NT2/D1 (cell line): ENCODE measurements around the gene ARSG.

Experiments used
- DNase-seq: peaks from one replicate; pipeline ENCODE4 v3.0.0-alpha.2; 2011; ENCODE audit warnings: low read depth, low spot score
- H3K27me3 ChIP-seq: 2 replicates; pipeline ENCODE4 v1.6.0; 2011; ENCODE audit warnings: mild to moderate bottlenecking; ENCODE audit not compliant: insufficient read length, insufficient read depth
- H3K36me3 ChIP-seq: 2 replicates; pipeline ENCODE4 v1.6.1; 2011; ENCODE audit warnings: mild to moderate bottlenecking, low read length, mixed read lengths; ENCODE audit not compliant: insufficient read depth, insufficient read length
- H3K4me1 ChIP-seq: 2 replicates; pipeline ENCODE4 v1.5.1; 2011; ENCODE audit not compliant: insufficient read depth, insufficient read length
- H3K4me3 ChIP-seq: 2 replicates; pipeline ENCODE4 v1.5.1; 2011; ENCODE audit warnings: low read depth; ENCODE audit not compliant: insufficient read length
- H3K9ac ChIP-seq: 2 replicates; pipeline ENCODE4 v1.6.0; 2011; ENCODE audit warnings: low read depth; ENCODE audit not compliant: insufficient read length
- H3K9me3 ChIP-seq: 2 replicates; pipeline ENCODE4 v1.5.1; 2011; ENCODE audit warnings: mild to moderate bottlenecking, low read length; ENCODE audit not compliant: insufficient read depth
- SUZ12 ChIP-seq: IDR thresholded peaks from 2 replicates; pipeline ENCODE4 v1.6.1; 2011; ENCODE audit not compliant: insufficient read length, insufficient read depth; ENCODE audit errors: extremely low read depth
- YY1 ChIP-seq: IDR thresholded peaks from 2 replicates; pipeline ENCODE4 v1.6.1; 2011; ENCODE audit not compliant: insufficient read length, insufficient read depth
- ZNF274 ChIP-seq: IDR thresholded peaks from 2 replicates; pipeline ENCODE4 v1.6.1; 2011; ENCODE audit warnings: mild to moderate bottlenecking, low read depth, low read length

The ARSG gene

DNA sequence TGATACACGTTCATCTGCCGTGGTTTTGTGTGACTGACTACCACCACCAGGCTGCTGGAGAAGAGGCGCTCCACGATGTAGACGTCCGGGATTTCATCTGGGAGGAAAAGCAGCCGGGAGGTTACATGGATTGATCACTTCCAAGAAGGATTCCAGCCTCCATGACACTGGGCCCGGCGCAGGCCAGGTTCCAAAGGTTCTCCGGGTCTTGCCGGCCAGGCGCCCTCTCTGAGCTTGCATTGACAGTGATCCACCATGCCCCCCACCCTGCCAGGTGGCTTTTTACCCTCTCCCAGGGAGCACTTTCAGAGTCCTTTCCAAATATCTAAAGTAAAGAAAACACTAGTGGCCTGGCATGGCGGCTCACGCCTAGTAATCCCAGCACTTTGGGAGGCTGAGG is 159.5 kb downstream of the ARSG start:
- H3K9me3 ChIP-seq: no peaks in the 10 kb centered on the region; the same call in 1 of the 2 replicates
- H3K27me3 ChIP-seq: peaks cover 12% of the 10 kb centered on the region
- no peak overlapping the region for H3K4me3 ChIP-seq
- peaks cover 17% of the 10 kb centered on the region for H3K36me3 ChIP-seq
- H3K9ac ChIP-seq: no peak overlapping the region
- no peak for DNase-seq
- H3K4me1 ChIP-seq: no peaks in the 10 kb centered on the region
- TF ChIP-seq ZNF274: no peak
- TF ChIP-seq YY1: no peak
- no peak for TF ChIP-seq SUZ12

- H3K9me3 ChIP-seq: no peaks in the 10 kb centered on the region; the same call in 1 of the 2 replicates
- H3K4me3 ChIP-seq: no peak overlapping the region
- TF ChIP-seq ZNF274 (no peak), SUZ12 (no peak), YY1 (no peak)
- H3K27me3 ChIP-seq: peaks cover 20% of the 10 kb centered on the region
- H3K9ac ChIP-seq: no peak overlapping the region
- DNase-seq: no peak
- H3K4me1 ChIP-seq: no peaks in the 10 kb centered on the region
- peaks cover 17% of the 10 kb centered on the region for H3K36me3 ChIP-seq
These were observed 160.5 kb downstream of the ARSG start for GRCh38 chr17:68451670-68452354.

DNA sequence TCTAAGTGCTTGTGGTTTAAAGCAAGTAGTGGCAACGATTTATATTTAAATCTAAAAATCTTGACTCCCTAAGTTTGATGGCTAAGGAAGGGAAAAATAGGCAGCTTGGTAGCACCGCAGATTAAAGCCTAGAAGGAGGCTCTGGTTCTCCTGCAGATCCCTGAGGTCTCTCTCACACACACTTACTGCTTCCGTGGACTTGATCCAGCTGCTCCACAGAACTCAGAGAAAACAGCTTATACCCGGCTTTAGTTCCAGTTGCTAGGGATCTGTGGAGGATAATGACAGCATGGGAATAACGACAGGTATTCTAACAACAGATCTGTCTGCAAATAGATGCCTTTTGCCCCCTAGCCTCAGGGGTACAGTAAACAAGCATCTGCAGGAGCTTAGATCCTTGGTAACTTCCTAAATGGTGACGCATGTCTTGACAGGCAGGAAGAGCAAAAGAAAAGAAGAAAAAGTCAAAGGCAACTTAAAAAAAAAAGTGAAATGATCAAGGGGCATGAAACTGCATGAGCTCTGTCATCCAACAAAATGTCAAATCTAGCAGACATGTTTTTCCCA is 161.5 kb downstream of the ARSG start:
- no peaks in the 10 kb centered on the region for H3K4me1 ChIP-seq
- peaks cover 17% of the 10 kb centered on the region for H3K36me3 ChIP-seq
- H3K4me3 ChIP-seq: no peak overlapping the region
- H3K27me3 ChIP-seq: peaks cover 20% of the 10 kb centered on the region
- TF ChIP-seq SUZ12 (no peak), ZNF274 (no peak), YY1 (no peak)
- no peak for DNase-seq
- no peaks in the 10 kb centered on the region; the same call in 1 of the 2 replicates for H3K9me3 ChIP-seq
- H3K9ac ChIP-seq: no peak overlapping the region

- DNase-seq: no peak
- H3K4me1 ChIP-seq: no peaks in the 10 kb centered on the region
- H3K9me3 ChIP-seq: no peaks in the 10 kb centered on the region; the same call in 1 of the 2 replicates
- H3K9ac ChIP-seq: no peak overlapping the region
- H3K27me3 ChIP-seq: peaks cover 33% of the 10 kb centered on the region
- peaks cover 10% of the 10 kb centered on the region for H3K36me3 ChIP-seq
- TF ChIP-seq ZNF274: no peak
- no peak for TF ChIP-seq SUZ12
- no peak for TF ChIP-seq YY1
- H3K4me3 ChIP-seq: no peak overlapping the region
These were observed 162.8 kb downstream of the ARSG start for GRCh38 chr17:68453991-68454665.

GRCh38 chr17:68455901-68456338 is 164.6 kb downstream of the ARSG start:
- DNase-seq: no peak
- Histone ChIP-seq H3K4me3 (peak overlapping the region; percentile 75), H3K4me1 (no peaks in the 10 kb centered on the region), H3K9me3 (no peaks in the 10 kb centered on the region), H3K27me3 (peaks cover 38% of the 10 kb centered on the region), H3K9ac (peak overlapping the region; percentile 79), H3K36me3 (no peaks in the 10 kb centered on the region)
- TF ChIP-seq SUZ12 (no peak), ZNF274 (no peak), YY1 (no peak)

GRCh38 chr17:68456339-68457167 is 165.3 kb downstream of the ARSG start:
- H3K4me1 ChIP-seq: no peaks in the 10 kb centered on the region
- H3K4me3 ChIP-seq: peak overlapping the region; percentile 75
- H3K9me3 ChIP-seq: no peaks in the 10 kb centered on the region
- peak overlapping the region; percentile 79 for H3K9ac ChIP-seq
- H3K36me3 ChIP-seq: no peaks in the 10 kb centered on the region
- DNase-seq: peak; percentile 47
- peaks cover 38% of the 10 kb centered on the region for H3K27me3 ChIP-seq
- TF ChIP-seq SUZ12: no peak
- no peak for TF ChIP-seq YY1
- TF ChIP-seq ZNF274: no peak
